Ishikawa (cell line): ENCODE data around the gene SPATA31C2.

ENCODE experiments used
- CEBPB ChIP-seq: IDR thresholded peaks from 2 replicates; pipeline ENCODE4 v1.6.1; 2012
- CREB1 ChIP-seq: IDR thresholded peaks from 2 replicates; pipeline ENCODE4 v1.6.1; 2012; ENCODE audit warnings: low read depth
- EGR1 ChIP-seq: IDR thresholded peaks from 2 replicates; pipeline ENCODE4 v1.6.1; 2012
- EP300 ChIP-seq: IDR thresholded peaks from 2 replicates; pipeline ENCODE4 v1.6.1; 2012; ENCODE audit warnings: borderline replicate concordance
- FOXM1 ChIP-seq: IDR thresholded peaks from 2 replicates; pipeline ENCODE4 v1.6.1; 2012; ENCODE audit warnings: low read depth, borderline replicate concordance
- NFIC ChIP-seq: IDR thresholded peaks from 2 replicates; pipeline ENCODE4 v1.6.1; 2012
- RAD21 ChIP-seq: IDR thresholded peaks from 2 replicates; pipeline ENCODE4 v1.6.1; 2012; ENCODE audit warnings: low read depth
- TAF1 ChIP-seq: IDR thresholded peaks from 2 replicates; pipeline ENCODE4 v1.6.1; 2012; ENCODE audit warnings: low read depth, mild to moderate bottlenecking
- TCF12 ChIP-seq: IDR thresholded peaks from 2 replicates; pipeline ENCODE4 v1.6.1; 2012; ENCODE audit warnings: low read depth
- TEAD4 ChIP-seq: IDR thresholded peaks from 2 replicates; pipeline ENCODE4 v1.6.1; 2012
- USF1 ChIP-seq: IDR thresholded peaks from 2 replicates; pipeline ENCODE4 v1.6.1; 2012
- YY1 ChIP-seq: IDR thresholded peaks from 2 replicates; pipeline ENCODE4 v1.6.1; 2012; ENCODE audit warnings: low read depth
- ZBTB7A ChIP-seq: IDR thresholded peaks from 2 replicates; pipeline ENCODE4 v1.6.1; 2012; ENCODE audit warnings: low read depth
- TF ChIP-seq, protein P1 (sequence below): IDR thresholded peaks from 2 replicates; pipeline ENCODE4 v1.6.1; 2012; ENCODE audit warnings: low read depth, mild to moderate bottlenecking
- TF ChIP-seq, protein P2 (sequence below): IDR thresholded peaks from 2 replicates; pipeline ENCODE4 v1.6.1; 2012

SPATA31C2 gene

DNA sequence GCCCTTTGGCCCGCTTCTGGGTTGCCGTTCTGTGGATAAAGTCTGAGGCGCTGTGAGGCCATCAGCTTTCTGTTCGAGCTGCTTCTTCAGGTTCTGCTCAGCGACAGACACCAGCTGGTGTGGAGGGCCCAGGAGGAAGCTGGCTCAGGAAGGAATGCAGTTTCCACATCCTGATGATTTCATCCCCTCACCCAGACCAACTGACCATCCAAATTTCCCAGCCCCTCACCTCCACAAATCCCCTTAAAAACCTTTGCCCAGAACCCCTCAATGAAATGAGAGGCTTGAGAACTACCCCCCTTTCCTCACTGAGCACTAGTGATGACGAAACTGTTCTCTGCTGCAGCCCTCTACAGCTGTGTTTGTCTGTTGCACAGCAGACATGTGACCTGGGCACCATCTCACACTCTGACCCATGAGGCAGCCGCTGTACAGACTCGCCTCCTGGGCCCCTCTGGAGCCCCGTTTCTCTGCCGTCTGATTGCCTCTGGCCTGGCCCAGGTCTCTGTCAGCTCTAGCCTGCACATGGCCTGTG is 45.4 kb downstream of the SPATA31C2 start:
- TF ChIP-seq TAF1 (no peak), ZBTB7A (no peak), FOXM1 (no peak)

DNA sequence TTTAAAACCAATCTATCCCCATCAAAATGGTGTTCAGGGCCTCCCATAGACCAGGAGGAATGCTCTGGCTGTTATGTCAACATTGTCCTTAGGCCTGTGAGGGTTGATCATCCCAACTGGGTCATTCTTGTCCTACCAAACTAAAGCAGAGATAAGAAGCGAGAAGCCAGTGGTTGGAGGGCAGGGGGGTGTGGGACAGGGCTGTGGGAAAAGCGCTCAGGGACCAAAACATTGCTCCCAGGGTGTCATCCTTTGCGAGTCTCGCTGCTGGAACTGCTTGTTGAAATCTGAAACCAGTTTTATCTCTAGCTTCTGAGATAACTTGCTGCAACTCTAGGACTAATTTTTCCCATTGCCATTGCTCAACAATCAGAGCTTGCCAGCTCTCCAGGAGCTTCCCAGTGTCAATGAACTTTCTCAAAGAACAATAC is 48.1 kb downstream of the SPATA31C2 start:
- TF ChIP-seq CEBPB (no peak), ZBTB7A (no peak), RAD21 (no peak), YY1 (no peak)

- TF ChIP-seq, protein P1, sequence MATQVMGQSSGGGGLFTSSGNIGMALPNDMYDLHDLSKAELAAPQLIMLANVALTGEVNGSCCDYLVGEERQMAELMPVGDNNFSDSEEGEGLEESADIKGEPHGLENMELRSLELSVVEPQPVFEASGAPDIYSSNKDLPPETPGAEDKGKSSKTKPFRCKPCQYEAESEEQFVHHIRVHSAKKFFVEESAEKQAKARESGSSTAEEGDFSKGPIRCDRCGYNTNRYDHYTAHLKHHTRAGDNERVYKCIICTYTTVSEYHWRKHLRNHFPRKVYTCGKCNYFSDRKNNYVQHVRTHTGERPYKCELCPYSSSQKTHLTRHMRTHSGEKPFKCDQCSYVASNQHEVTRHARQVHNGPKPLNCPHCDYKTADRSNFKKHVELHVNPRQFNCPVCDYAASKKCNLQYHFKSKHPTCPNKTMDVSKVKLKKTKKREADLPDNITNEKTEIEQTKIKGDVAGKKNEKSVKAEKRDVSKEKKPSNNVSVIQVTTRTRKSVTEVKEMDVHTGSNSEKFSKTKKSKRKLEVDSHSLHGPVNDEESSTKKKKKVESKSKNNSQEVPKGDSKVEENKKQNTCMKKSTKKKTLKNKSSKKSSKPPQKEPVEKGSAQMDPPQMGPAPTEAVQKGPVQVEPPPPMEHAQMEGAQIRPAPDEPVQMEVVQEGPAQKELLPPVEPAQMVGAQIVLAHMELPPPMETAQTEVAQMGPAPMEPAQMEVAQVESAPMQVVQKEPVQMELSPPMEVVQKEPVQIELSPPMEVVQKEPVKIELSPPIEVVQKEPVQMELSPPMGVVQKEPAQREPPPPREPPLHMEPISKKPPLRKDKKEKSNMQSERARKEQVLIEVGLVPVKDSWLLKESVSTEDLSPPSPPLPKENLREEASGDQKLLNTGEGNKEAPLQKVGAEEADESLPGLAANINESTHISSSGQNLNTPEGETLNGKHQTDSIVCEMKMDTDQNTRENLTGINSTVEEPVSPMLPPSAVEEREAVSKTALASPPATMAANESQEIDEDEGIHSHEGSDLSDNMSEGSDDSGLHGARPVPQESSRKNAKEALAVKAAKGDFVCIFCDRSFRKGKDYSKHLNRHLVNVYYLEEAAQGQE, result no peak
- TF ChIP-seq RAD21 (no peak), TAF1 (no peak), CEBPB (no peak), CREB1 (no peak), USF1 (no peak), EGR1 (no peak), FOXM1 (no peak), YY1 (no peak), NFIC (no peak), TCF12 (no peak), EP300 (no peak), TEAD4 (no peak), ZBTB7A (no peak)
- TF ChIP-seq, protein P2, sequence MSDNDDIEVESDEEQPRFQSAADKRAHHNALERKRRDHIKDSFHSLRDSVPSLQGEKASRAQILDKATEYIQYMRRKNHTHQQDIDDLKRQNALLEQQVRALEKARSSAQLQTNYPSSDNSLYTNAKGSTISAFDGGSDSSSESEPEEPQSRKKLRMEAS, result no peak
Observed at GRCh38 chr9:88087906-88088305, 50.4 kb downstream of the SPATA31C2 start.

- TF ChIP-seq ZBTB7A, result no peak
- no peak for TF ChIP-seq USF1
- TF ChIP-seq FOXM1, result no peak
- TF ChIP-seq, protein P1, result no peak
- TF ChIP-seq NFIC, result no peak
- TF ChIP-seq YY1, result no peak
- no peak for TF ChIP-seq TAF1
- no peak for TF ChIP-seq TEAD4
- no peak for TF ChIP-seq EP300
- no peak for TF ChIP-seq CREB1
- TF ChIP-seq, protein P2, result no peak
- no peak for TF ChIP-seq TCF12
- no peak for TF ChIP-seq EGR1
- no peak for TF ChIP-seq CEBPB
- TF ChIP-seq RAD21, result no peak
Observed at GRCh38 chr9:88085476-88085875, 52.8 kb downstream of the SPATA31C2 start.

- TF ChIP-seq TCF12 (no peak), NFIC (no peak), CEBPB (no peak), TAF1 (no peak), TEAD4 (no peak), ZBTB7A (no peak), RAD21 (no peak), YY1 (no peak), EGR1 (no peak), CREB1 (no peak), FOXM1 (no peak), USF1 (no peak)
- TF ChIP-seq, protein P2, result no peak
Observed at GRCh38 chr9:88084357-88085183, 53.7 kb downstream of the SPATA31C2 start.
